Natural killer cell treated with Interleukin-12 subunit alpha and Interleukin-12 subunit beta and Interleukin-15 and Interleukin-18, amount 100 ng/mL, for 72 hours (primary cell): ENCODE measurements around the gene SPIN1. TPM values are rescaled to one million over a fixed set of nuclear protein-coding genes. Genes with fewer than 3 reads are reported as not detected.

Experiments used
- ATAC-seq, 2 donors: fragments of 150-1000 bp; cut with Tn5 transposase in 1 of 2; sonication (Bioruptor Pico), chemical (Tn5 transposase) in 1 of 2; 2 replicates each; pipeline ENCODE4 v1.10.0; 2021
- DNase-seq: peaks from one replicate; pipeline ENCODE4 v3.0.0; 2022; ENCODE audit warnings: low spot score
- H3K27ac Mint-ChIP-seq, 2 donors: 1 replicate in 1 of 2; 2 replicates in 1 of 2; pipeline ENCODE4 v1.8.0; 2022; ENCODE audit warnings: mixed read lengths in 2 of 2, mild to moderate bottlenecking in 1 of 2, moderate library complexity in 1 of 2
- H3K27me3 Mint-ChIP-seq, 2 donors: 1 replicate in 1 of 2; 2 replicates in 1 of 2; pipeline ENCODE4 v1.8.0; 2022; ENCODE audit warnings: mixed read lengths in 2 of 2
- H3K36me3 Mint-ChIP-seq: one replicate; pipeline ENCODE4 v1.8.0; 2022; ENCODE audit warnings: mixed read lengths
- H3K4me1 Mint-ChIP-seq, 2 donors: 1 replicate in 1 of 2; 2 replicates in 1 of 2; pipeline ENCODE4 v1.8.0; 2022; ENCODE audit warnings: low read depth in 2 of 2, mixed read lengths in 2 of 2, mild to moderate bottlenecking in 1 of 2
- H3K4me3 Mint-ChIP-seq: one replicate; pipeline ENCODE4 v1.8.0; 2022; ENCODE audit warnings: mixed read lengths
- H3K9me3 Mint-ChIP-seq: 2 replicates; pipeline ENCODE4 v1.8.0; 2022; ENCODE audit warnings: mixed read lengths
- total RNA-seq, 2 donors: library from RNA; stranded (reverse); gene quantifications; one replicate each; pipeline ENCODE4 v1.2.3, GENCODE V29; 2022

SPIN1 gene
- total RNA-seq, 2 donors from 2014 or later: 18.6 to 27.8 TPM

DNA sequence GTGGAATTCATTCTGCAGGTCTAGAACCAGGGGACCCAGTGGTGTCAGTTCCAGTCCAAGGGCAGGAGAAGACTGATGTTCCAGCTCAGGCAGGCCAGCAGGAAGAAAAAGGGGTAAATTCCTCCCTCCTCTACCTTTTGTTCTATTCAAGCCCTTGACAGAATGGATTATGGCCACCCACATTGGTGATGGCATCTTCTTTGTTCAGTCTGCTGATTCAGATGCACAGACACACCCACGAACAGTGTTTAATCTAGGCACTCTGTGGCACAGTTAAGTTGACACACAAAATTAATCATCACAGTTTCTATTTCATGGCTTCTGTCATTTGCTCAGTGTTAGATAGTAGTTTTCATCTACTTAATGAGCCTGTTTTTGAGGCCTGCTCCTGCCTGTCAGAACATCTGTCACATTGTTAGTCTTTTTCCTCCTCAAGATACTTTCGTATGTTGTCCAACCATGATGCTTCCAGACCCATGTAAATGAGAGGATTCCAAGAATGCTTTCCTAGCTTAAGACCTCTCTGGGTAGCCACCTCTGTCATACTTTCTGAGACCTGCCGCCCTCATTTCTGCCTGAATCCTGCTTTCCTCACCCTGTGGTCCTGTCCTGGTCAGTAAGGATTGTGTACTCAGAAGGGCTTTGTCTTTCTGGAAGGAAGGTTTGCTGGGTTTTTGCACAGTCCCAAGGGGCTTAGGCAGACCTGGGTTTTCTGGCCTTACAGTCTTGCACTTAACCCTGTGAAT lies 72.5 kb downstream of the SPIN1 start:
- Mint-ChIP-seq H3K9me3 (no peaks in the 10 kb centered on the region), H3K27ac (no peak overlapping the region), H3K36me3 (peaks cover 6% of the 10 kb centered on the region), H3K27me3 (no peaks in the 10 kb centered on the region), H3K4me3 (no peak overlapping the region), H3K4me1 (peaks cover 15 to 30% of the 10 kb centered on the region in 2 donors)
- DNase-seq: no peak
- ATAC-seq: peak in 1 of 2 donors; percentile 73

DNA sequence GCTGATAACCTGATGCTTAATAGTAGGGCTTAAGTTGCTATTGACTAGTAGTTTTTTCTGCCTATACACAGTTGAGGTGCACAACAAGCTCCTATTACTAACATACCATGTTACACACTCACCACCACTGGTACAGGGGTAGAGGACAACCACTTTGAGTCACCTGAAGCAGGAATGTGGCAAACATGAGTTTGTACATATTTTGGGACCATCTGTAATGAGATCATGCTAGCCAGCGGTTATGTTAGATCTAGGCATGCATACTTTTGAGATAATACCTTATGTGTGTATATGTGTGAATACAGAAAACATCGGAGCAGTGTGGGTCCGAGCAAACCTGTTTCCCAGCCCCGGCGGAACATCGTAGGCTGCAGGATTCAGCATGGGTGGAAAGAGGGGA lies 73.9 kb downstream of the SPIN1 start:
- H3K4me3 Mint-ChIP-seq: no peak overlapping the region
- DNase-seq: no peak
- H3K9me3 Mint-ChIP-seq: no peaks in the 10 kb centered on the region
- ATAC-seq: no peak
- H3K4me1 Mint-ChIP-seq: peaks cover 16 to 25% of the 10 kb centered on the region in 2 donors
- no peaks in the 10 kb centered on the region for H3K27me3 Mint-ChIP-seq
- H3K36me3 Mint-ChIP-seq: no peaks in the 10 kb centered on the region
- no peak overlapping the region for H3K27ac Mint-ChIP-seq

DNA sequence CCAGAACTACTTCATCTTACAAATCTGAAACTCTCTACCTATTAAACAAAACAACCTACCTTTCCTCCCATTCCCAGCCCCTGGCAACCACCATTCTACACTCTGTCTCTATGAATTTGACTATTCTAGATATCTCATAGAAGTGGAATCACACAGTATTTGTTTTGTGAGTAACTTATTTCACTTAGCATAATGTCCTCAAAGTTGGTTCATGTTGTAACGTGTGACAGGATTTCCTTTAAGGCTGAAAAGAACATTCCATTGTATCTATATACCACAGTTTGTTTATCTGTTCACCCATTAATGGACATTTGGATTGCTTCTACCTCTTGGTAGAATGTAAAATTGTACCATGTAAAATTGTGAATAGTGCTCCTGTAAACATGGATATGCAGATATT lies 76.6 kb downstream of the SPIN1 start:
- Mint-ChIP-seq H3K36me3 (peaks cover 5% of the 10 kb centered on the region), H3K4me1 (peaks cover 17 to 19% of the 10 kb centered on the region in 2 donors), H3K27ac (no peak overlapping the region)

DNA sequence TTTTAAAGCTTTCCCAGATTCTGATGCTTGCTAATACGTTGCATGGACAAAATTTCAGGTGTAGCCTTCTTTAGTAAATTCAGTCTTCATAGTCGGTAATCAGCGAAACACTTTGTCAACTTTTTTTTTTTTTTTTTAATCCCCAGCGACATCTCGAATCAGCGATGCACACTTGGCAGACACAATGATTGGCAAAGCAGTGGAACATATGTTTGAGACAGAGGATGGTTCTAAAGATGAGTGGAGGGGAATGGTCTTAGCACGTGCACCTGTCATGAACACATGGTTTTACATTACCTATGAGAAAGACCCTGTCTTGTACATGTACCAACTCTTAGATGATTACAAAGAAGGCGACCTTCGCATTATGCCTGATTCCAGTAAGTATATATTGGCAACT lies 80.0 kb downstream of the SPIN1 start:
- ATAC-seq: no peak
- H3K4me1 Mint-ChIP-seq: peaks cover 10 to 19% of the 10 kb centered on the region in 2 donors
- H3K36me3 Mint-ChIP-seq: peaks cover 9% of the 10 kb centered on the region
- H3K9me3 Mint-ChIP-seq: no peaks in the 10 kb centered on the region
- no peaks in the 10 kb centered on the region for H3K27me3 Mint-ChIP-seq
- no peak overlapping the region for H3K4me3 Mint-ChIP-seq
- no peak for DNase-seq
- no peak overlapping the region for H3K27ac Mint-ChIP-seq

More for the DNA sequence above, 76.6 kb downstream of the SPIN1 start:
- H3K9me3 Mint-ChIP-seq: no peaks in the 10 kb centered on the region
- H3K27me3 Mint-ChIP-seq: no peaks in the 10 kb centered on the region
- ATAC-seq (no peak), DNase-seq (no peak)
- no peak overlapping the region for H3K4me3 Mint-ChIP-seq

- ATAC-seq (peak; percentile 57 to 63), DNase-seq (no peak)
- H3K36me3 Mint-ChIP-seq: peaks cover 10% of the 10 kb centered on the region
- peak overlapping the region; percentile 58 to 74 for H3K27ac Mint-ChIP-seq
- H3K4me3 Mint-ChIP-seq: peak overlapping the region; percentile 61
- H3K4me1 Mint-ChIP-seq: peaks cover 16 to 28% of the 10 kb centered on the region in 2 donors
- H3K27me3 Mint-ChIP-seq: no peaks in the 10 kb centered on the region
- H3K9me3 Mint-ChIP-seq: no peaks in the 10 kb centered on the region
These were observed 88.4 kb downstream of the SPIN1 start for GRCh38 chr9:88476491-88477271.

GRCh38 chr9:88477300-88477751 lies 89.1 kb downstream of the SPIN1 start:
- no peak for DNase-seq
- Mint-ChIP-seq H3K27me3 (no peaks in the 10 kb centered on the region), H3K36me3 (peaks cover 10% of the 10 kb centered on the region), H3K27ac (peak overlapping the region; percentile 58 to 74), H3K4me3 (peak overlapping the region; percentile 61), H3K4me1 (peaks cover 16 to 28% of the 10 kb centered on the region in 2 donors), H3K9me3 (no peaks in the 10 kb centered on the region)
- ATAC-seq: peak; percentile 85 to 90

GRCh38 chr9:88478246-88478645 lies 90.0 kb downstream of the SPIN1 start:
- Mint-ChIP-seq H3K9me3 (no peaks in the 10 kb centered on the region), H3K4me3 (peak overlapping the region; percentile 61), H3K4me1 (peaks cover 16 to 28% of the 10 kb centered on the region in 2 donors), H3K27ac (no peak overlapping the region), H3K36me3 (peaks cover 10% of the 10 kb centered on the region), H3K27me3 (no peaks in the 10 kb centered on the region)
- no peak for DNase-seq
- ATAC-seq: no peak

DNA sequence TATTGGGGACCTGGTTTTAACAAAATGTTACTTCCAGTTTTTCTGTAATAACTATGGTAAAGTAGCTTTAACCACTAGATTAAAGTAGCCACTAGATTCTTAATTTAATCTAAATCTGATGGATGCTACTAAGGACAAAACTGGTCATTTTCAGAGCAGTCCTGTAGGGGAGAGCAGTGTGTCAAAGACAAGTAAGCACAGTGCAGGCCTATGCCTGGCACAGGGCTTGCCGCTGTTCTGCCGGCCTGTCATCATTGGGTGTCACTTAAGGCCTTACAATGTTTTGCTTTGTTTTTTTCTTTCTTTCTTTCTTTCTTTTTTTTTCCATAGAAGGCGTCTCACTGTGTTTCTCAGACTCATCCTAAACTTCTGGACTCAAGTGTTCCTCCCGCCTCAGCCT lies 93.7 kb downstream of the SPIN1 start:
- peaks cover 10 to 11% of the 10 kb centered on the region in 2 donors for H3K4me1 Mint-ChIP-seq
- no peak for ATAC-seq
- no peaks in the 10 kb centered on the region for H3K36me3 Mint-ChIP-seq
- DNase-seq: no peak
- no peaks in the 10 kb centered on the region for H3K9me3 Mint-ChIP-seq
- H3K27ac Mint-ChIP-seq: peak overlapping the region in 1 of 2 donors; percentile 54
- no peak overlapping the region for H3K4me3 Mint-ChIP-seq
- H3K27me3 Mint-ChIP-seq: no peaks in the 10 kb centered on the region

- ATAC-seq (no peak), DNase-seq (no peak)
- Mint-ChIP-seq H3K4me1 (no peaks in the 10 kb centered on the region), H3K27me3 (no peaks in the 10 kb centered on the region), H3K4me3 (no peak overlapping the region), H3K36me3 (no peaks in the 10 kb centered on the region), H3K27ac (no peak overlapping the region), H3K9me3 (no peaks in the 10 kb centered on the region)
These were observed 99.9 kb downstream of the SPIN1 start for GRCh38 chr9:88488166-88488565.

DNA sequence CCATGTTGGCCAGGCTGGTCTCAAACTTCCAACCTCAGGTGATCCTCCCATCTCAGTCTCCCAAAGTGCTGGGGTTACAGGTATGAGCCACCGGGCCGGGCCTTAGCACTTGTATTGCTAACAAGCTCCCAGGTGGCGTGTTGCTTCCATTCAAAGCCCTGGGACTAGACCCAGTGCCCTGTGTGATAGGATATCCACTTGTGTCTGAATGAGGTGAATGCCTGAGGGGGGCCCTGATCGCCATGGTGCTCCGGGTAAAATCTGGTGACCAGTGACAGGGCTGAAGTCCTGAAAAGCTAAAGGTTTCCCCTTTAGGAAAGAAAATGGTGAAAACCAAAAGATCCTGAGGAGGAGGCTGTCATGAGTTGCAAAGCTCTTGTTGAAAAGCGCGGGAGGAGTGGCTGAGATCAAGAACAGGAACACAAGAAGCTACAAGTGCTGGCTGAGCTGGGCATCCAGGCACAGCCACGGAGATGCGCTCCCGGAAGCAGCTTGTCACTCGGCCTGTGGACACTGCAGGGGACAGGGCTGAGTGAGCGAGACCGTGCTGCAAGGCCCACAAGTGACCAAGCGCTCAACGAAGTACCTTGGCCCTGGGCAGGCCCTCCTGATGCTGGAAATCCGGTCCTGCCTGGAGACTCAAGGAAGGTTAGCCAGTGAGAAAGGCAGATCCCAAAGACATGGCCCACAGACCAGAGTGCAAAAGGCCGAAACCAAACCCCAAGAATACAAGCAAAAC lies 106.9 kb downstream of the SPIN1 start:
- H3K27ac Mint-ChIP-seq: no peak overlapping the region
- H3K36me3 Mint-ChIP-seq: no peaks in the 10 kb centered on the region
- DNase-seq (no peak), ATAC-seq (no peak)
- no peak overlapping the region for H3K4me3 Mint-ChIP-seq
- peaks cover 0 to 2% of the 10 kb centered on the region in 2 donors for H3K27me3 Mint-ChIP-seq
- no peaks in the 10 kb centered on the region for H3K9me3 Mint-ChIP-seq
- no peaks in the 10 kb centered on the region for H3K4me1 Mint-ChIP-seq

- H3K4me3 Mint-ChIP-seq: no peak overlapping the region
- no peak for DNase-seq
- H3K9me3 Mint-ChIP-seq: no peaks in the 10 kb centered on the region
- no peaks in the 10 kb centered on the region for H3K4me1 Mint-ChIP-seq
- no peak for ATAC-seq
- H3K36me3 Mint-ChIP-seq: no peaks in the 10 kb centered on the region
- H3K27ac Mint-ChIP-seq: no peak overlapping the region
- H3K27me3 Mint-ChIP-seq: peaks cover 0 to 2% of the 10 kb centered on the region in 2 donors
These were observed 109.0 kb downstream of the SPIN1 start for GRCh38 chr9:88497224-88497623.

- Mint-ChIP-seq H3K27me3 (peaks cover 0 to 2% of the 10 kb centered on the region in 2 donors), H3K4me3 (no peak overlapping the region), H3K27ac (no peak overlapping the region), H3K9me3 (no peaks in the 10 kb centered on the region), H3K36me3 (no peaks in the 10 kb centered on the region), H3K4me1 (no peaks in the 10 kb centered on the region)
- ATAC-seq (no peak), DNase-seq (no peak)
These were observed 110.6 kb downstream of the SPIN1 start for GRCh38 chr9:88498880-88499279.

DNA sequence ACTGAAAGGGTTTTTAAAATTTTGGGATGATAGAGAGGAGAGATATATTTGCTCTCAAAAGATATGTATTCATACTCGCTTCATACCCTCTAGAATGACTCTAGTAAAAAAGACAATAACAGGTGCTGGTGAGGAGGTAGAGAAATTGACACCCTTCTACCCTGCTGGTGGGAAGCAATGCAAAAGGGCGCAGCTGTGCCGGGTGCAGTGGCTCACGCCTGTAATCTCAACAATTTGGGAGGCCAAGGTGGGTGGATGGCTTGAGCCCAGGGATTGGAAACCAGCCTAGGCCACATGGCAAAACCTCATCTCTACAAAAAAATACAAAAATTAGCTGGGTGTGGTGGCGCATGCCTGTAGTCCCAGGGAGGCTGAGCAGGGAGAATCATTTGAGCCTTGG lies 112.8 kb downstream of the SPIN1 start:
- H3K27ac Mint-ChIP-seq: no peak overlapping the region

More for the DNA sequence above, 112.8 kb downstream of the SPIN1 start:
- peaks cover 6 to 7% of the 10 kb centered on the region in 2 donors for H3K4me1 Mint-ChIP-seq
- H3K9me3 Mint-ChIP-seq: no peaks in the 10 kb centered on the region
- no peak overlapping the region for H3K4me3 Mint-ChIP-seq
- peaks cover 5% of the 10 kb centered on the region in 2 donors for H3K27me3 Mint-ChIP-seq
- H3K36me3 Mint-ChIP-seq: no peaks in the 10 kb centered on the region
- ATAC-seq (no peak), DNase-seq (no peak)
